Esophagus muscularis mucosa (tissue), 4 donors: ENCODE data around the gene ZNF556. TPM values are rescaled to one million over a fixed set of nuclear protein-coding genes. Genes with fewer than 3 reads are reported as not detected.
"Not testable (repeated sequence)": the region's sequence is repeated elsewhere in the genome, so short reads cannot be mapped to it uniquely, and the experiment has no call there.

ENCODE experiments used
- DNase-seq: peaks from one replicate; pipeline ENCODE4 v3.0.0-alpha.2; 2017; ENCODE audit errors: extremely low spot score
- H3K27ac ChIP-seq, 4 donors: fragments of 200-600 bp; sonication (generic); replicated peaks in 1 of 4; 1 replicate in 3 of 4; 2 replicates in 1 of 4; pipeline ENCODE4 v1.5.1; 2016 to 2019; ENCODE audit warnings: mild to moderate bottlenecking in 1 of 4
- H3K27me3 ChIP-seq, 4 donors: fragments of 200-600 bp; sonication (generic); one replicate each; pipeline versions ENCODE4 v1.5.1 to v1.6.0; 2016 to 2019
- H3K36me3 ChIP-seq, 4 donors: fragments of 200-600 bp; sonication (generic); one replicate each; pipeline ENCODE4 v1.5.1; 2016 to 2019
- H3K4me1 ChIP-seq, 4 donors: fragments of 200-600 bp; sonication (generic); one replicate each; pipeline ENCODE4 v1.5.1; 2016 to 2019
- H3K4me3 ChIP-seq, 4 donors: fragments of 200-600 bp; sonication (generic); 1 replicate in 2 of 4; 2 replicates in 2 of 4; pipeline ENCODE4 v1.5.1; 2016 to 2019; ENCODE audit warnings: mild to moderate bottlenecking in 4 of 4, moderate library complexity in 1 of 4
- H3K9me3 ChIP-seq, 4 donors: fragments of 200-600 bp; sonication (generic); 1 replicate in 3 of 4; 2 replicates in 1 of 4; pipeline ENCODE4 v1.5.1; 2016 to 2019
- CTCF ChIP-seq, 3 experiments: fragments of 200-600 bp in 2 of 3; fragments of 450-650 bp in 1 of 3; sonication (generic) in 2 of 3; IDR thresholded peaks; one replicate each; pipeline ENCODE4 v1.5.1; 2017 to 2019; ENCODE audit warnings: antibody characterized with exemption in 3 of 3, mild to moderate bottlenecking in 2 of 3, moderate library complexity in 1 of 3
- EP300 ChIP-seq: sonication (generic); formaldehyde crosslinking; IDR thresholded peaks from one replicate; pipeline ENCODE4 v1.6.1; 2017; ENCODE audit warnings: antibody characterized with exemption
- POLR2A ChIP-seq: fragments of 450-650 bp; IDR thresholded peaks from one replicate; pipeline ENCODE4 v1.6.1; 2017; ENCODE audit warnings: antibody characterized with exemption, moderate library complexity, mild to moderate bottlenecking, low read depth
- POLR2AphosphoS5 ChIP-seq, 2 donors: sonication (generic); formaldehyde crosslinking; IDR thresholded peaks; one replicate each; pipeline ENCODE4 v1.6.1; 2017; ENCODE audit warnings: antibody characterized with exemption in 2 of 2
- WGBS: methylation state at CpG from one replicate; pipeline ENCODE4 v1.1.5; 2018; 5-methylcytosine and 5-hydroxymethylcytosine counted together
- intact Hi-C: fragments of 100-400 bp; cut with DNase I; formaldehyde crosslinking; loops from one replicate; pipeline ENCODE4 v1.15.1; 2023
- total RNA-seq, 4 donors: library from RNA; depleted of rRNA; stranded (reverse); fragments of >200 nt; gene quantifications; one replicate each; pipeline versions ENCODE4 v1.1.0 to v1.2.1, GENCODE V29; 2016

ZNF556 gene
- total RNA-seq, 4 donors from 2014 or later: 0.42 TPM; not detected in 3

- WGBS: 80% methylated on average over 10 of the region's 10 CpGs
- TF ChIP-seq EP300 (no peak), POLR2A (no peak), CTCF (IDR thresholded peaks at IDR 0.05) (no peak), POLR2AphosphoS5 (IDR thresholded peaks at IDR 0.05) (no peak)
- Histone ChIP-seq H3K36me3 (no peaks in the 10 kb centered on the region), H3K27me3 (no peaks in the 10 kb centered on the region), H3K27ac (no peak overlapping the region), H3K4me3 (no peak overlapping the region), H3K9me3 (no peaks in the 10 kb centered on the region), H3K4me1 (no peaks in the 10 kb centered on the region)
- intact Hi-C loops: no loop called here
- DNase-seq: no peak
Measured at GRCh38 chr19:2869618-2870017, 2.5 kb downstream of the ZNF556 start.

GRCh38 chr19:2872175-2872574, 5.0 kb downstream of the ZNF556 start:
- TF ChIP-seq CTCF (IDR thresholded peaks at IDR 0.05): peak; percentile 37 to 73 (median 50)
- intact Hi-C loops: not testable (repeated sequence)
- WGBS: 26% methylated on average over 11 of the region's 11 CpGs

GRCh38 chr19:2877398-2878331, 10.5 kb downstream of the ZNF556 start:
- no peaks in the 10 kb centered on the region for H3K36me3 ChIP-seq
- DNase-seq: no peak
- H3K27ac ChIP-seq: no peak overlapping the region
- no peaks in the 10 kb centered on the region for H3K4me1 ChIP-seq
- 88% methylated on average over 32 of the region's 32 CpGs for WGBS
- no peaks in the 10 kb centered on the region for H3K27me3 ChIP-seq
- H3K9me3 ChIP-seq: peaks cover 10 to 35% (median 25%) of the 10 kb centered on the region in 4 donors
- intact Hi-C loops: no loop called here
- H3K4me3 ChIP-seq: no peak overlapping the region
- TF ChIP-seq CTCF (IDR thresholded peaks at IDR 0.05) (no peak), POLR2A (no peak), EP300 (no peak), POLR2AphosphoS5 (IDR thresholded peaks at IDR 0.05) (no peak)

More at GRCh38 chr19:2872175-2872574, 5.0 kb downstream of the ZNF556 start:
- H3K36me3 ChIP-seq, H3K27ac ChIP-seq, H3K4me3 ChIP-seq, DNase-seq, H3K27me3 ChIP-seq, H3K4me1 ChIP-seq: not testable (repeated sequence)
- H3K9me3 ChIP-seq: peaks cover 3 to 13% (median 11%) of the 10 kb centered on the region in 4 donors

- Histone ChIP-seq H3K9me3 (peaks cover 0 to 6% (median 0%) of the 10 kb centered on the region in 4 donors), H3K27me3 (no peaks in the 10 kb centered on the region), H3K4me1 (peaks cover 0 to 6% (median 2%) of the 10 kb centered on the region in 4 donors), H3K36me3 (no peaks in the 10 kb centered on the region), H3K4me3 (no peak overlapping the region), H3K27ac (no peak overlapping the region)
- DNase-seq: no peak
- TF ChIP-seq CTCF (IDR thresholded peaks at IDR 0.05): no peak
- TF ChIP-seq POLR2AphosphoS5 (IDR thresholded peaks at IDR 0.05): no peak
- TF ChIP-seq POLR2A: no peak
- no peak for TF ChIP-seq EP300
- 84% methylated on average over 13 of the region's 14 CpGs for WGBS
- intact Hi-C loops: no loop called here
Measured at GRCh38 chr19:2883686-2884439, 16.7 kb downstream of the ZNF556 start.
